WI38 (cell line): ENCODE data around the gene FBN2.
A peak's percentile ranks its signal among the peaks of the same experiment; 100 is the strongest.

Source experiments
- H3K4me3 ChIP-seq: 2 replicates; pipeline ENCODE4 v1.5.1; 2011; ENCODE audit warnings: low read depth, mild to moderate bottlenecking, control low read depth, low read length
- TF ChIP-seq, protein P1 (sequence below): IDR thresholded peaks from 2 replicates; pipeline ENCODE4 v1.5.1; 2012; ENCODE audit warnings: low read depth, mild to moderate bottlenecking, control low read depth, low read length

The FBN2 gene

DNA sequence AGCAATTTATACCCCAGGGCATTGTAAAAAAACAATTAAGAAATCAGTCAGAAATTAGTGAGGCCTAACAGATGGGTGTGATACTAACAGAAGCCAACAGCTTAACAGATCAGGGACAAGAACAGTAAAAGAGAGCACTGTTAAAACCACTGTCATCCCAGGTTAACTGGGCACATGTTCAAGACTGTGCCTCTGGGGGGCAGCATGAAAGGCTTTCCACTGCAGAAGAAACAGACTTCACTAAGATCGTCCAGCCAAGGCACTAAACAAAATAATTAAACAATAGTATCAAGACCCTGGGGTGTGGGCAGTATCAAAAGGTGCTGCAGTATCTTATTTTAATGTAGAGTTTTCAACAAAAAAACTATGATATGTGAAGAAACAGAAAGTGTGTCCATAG, 43.5 kb downstream of the FBN2 start:
- H3K4me3 ChIP-seq: no peak overlapping the region
- TF ChIP-seq, protein P1, sequence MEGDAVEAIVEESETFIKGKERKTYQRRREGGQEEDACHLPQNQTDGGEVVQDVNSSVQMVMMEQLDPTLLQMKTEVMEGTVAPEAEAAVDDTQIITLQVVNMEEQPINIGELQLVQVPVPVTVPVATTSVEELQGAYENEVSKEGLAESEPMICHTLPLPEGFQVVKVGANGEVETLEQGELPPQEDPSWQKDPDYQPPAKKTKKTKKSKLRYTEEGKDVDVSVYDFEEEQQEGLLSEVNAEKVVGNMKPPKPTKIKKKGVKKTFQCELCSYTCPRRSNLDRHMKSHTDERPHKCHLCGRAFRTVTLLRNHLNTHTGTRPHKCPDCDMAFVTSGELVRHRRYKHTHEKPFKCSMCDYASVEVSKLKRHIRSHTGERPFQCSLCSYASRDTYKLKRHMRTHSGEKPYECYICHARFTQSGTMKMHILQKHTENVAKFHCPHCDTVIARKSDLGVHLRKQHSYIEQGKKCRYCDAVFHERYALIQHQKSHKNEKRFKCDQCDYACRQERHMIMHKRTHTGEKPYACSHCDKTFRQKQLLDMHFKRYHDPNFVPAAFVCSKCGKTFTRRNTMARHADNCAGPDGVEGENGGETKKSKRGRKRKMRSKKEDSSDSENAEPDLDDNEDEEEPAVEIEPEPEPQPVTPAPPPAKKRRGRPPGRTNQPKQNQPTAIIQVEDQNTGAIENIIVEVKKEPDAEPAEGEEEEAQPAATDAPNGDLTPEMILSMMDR: 0 out of 2 replicates have a peak, but pooled peaks have one; percentile 17

DNA sequence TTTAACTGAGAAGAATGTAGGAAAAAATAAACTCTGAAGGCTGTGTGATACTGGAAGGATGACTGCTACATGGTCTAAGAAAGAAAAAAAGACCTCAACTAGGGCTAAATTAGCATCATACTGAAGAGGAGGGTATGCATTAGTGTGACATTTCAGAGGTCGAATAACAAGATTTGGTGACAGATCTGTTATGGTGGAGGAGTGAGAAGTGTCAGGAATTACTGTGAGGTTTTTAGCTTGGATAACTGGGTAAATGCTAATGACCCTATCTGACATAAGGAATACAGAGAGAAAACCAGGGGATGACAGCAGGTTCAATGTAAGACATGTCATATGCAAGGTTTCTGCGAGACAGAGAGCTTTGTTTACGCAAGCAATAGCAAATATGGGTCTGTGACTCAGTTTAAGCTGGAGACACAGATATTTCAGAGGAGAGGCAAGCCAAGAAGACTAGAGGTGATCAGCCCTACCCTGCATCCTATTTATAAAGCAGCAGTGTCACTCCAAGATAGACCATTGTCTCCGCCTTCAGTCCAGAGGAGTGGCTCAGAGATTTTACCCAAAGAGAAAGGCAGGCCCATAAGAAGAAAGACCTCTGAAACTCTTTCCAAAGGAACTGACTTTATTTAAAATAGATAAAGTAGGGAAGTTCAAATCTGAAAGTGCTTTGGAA, 44.3 kb downstream of the FBN2 start:
- H3K4me3 ChIP-seq: no peak overlapping the region
- TF ChIP-seq, protein P1: no peak

DNA sequence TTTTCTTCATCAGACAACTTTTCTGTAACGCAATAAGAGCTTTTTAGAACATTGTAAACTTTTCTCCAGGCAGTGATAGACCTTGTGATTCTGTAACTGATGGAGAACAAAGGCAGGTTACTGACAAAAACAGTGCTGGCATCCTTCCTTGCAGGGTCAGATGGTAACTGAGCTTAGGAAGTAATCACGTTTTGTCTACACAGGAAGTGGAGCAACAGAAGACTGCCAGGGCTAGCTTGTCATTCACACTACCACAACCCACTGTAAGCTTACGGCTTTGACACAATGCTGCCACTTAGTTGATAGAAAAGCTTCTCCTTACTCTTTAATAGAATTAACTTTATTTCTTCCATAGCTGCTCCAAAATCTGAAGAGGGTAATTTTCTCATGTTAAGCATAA, 46.8 kb downstream of the FBN2 start:
- TF ChIP-seq, protein P1: no peak
- H3K4me3 ChIP-seq: no peak overlapping the region

DNA sequence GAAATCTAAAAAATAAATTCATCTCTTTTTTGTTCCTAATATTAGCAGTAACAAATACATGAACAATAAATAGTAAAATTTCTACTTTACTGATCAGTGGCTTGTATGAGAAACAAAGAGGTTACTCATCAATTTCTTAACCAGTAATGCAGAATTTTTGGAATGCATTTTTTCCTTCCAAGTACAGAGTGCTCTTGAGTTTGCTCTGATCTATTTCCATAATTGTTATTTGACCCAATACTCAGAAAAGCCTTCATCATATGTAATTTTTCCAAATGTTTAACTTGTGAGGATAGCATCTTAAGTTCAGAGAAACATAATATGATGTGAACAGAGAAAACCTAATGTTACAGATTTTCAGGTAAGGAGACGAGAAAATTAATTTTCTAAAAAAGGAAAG, 47.3 kb downstream of the FBN2 start:
- TF ChIP-seq, protein P1: no peak
- H3K4me3 ChIP-seq: no peak overlapping the region

DNA sequence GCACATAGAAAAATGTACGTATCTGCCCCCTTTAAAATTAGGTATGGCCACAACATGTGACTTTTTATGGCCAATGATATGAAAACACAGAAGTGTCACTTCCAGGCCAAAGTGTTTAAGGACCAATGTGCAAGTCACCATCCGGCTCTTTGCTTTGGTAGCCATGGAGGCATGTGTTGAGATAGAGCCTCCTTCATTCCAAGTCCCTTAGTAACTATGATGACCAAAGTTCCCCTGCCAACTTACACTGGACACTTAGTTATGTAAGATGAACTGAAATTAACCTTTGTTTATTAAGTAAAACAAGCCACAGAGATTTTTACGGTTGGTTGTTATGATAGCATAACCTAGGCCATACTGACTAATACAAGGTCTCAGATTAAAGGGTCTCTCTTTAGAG, 51.0 kb downstream of the FBN2 start:
- H3K4me3 ChIP-seq: no peak overlapping the region
- TF ChIP-seq, protein P1: no peak

DNA sequence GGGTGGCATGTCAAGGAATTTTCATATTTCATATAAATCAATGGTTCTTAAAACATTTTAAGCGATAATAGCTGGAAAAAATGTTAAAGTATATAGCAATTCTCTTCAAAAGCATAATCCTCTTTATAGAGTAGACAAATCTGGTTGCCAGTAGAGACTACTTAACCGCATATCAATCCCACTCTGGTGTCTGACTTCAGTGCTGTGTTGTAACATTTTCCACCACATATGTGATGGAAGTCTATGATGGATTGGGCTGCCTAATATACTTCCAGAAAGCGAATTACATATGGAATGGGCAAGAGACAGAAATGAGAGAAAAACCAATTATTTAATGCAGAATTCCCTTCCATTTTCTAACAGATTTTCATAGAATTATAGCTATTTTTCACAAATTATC, 54.3 kb downstream of the FBN2 start:
- no peak overlapping the region for H3K4me3 ChIP-seq
- TF ChIP-seq, protein P1: no peak

DNA sequence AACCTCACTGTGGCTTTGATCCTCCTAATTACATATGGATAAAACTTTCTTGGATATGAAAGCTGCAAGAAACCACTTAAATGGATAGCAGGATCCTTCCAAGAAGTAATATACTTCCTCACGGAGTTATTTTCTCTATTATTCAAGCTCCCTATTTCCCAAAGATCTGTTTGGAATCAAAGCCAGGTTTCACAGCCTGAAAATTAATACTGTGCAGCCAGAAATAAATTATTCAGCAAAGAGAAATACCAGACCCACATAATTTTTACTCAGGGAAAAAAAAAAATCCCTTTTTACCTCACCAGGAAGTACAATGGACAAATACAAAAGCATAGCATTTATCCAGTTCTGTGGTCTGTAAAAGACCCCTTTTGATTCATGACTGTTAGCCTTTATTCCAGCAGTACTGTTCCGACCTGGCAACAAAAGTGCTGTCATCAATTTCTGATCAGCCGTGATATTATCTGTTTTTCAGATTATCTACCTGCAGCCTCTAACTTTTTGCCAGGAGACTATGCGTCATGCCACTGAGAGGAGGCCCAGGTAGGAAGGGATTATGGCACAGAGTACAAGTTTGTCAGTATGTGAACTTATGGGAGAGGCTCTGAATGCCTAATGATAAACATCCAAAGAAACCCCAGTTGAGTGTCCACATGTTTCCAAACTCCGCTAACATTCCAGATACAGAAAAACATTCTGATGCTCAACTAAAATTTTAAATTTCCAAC, 57.0 kb downstream of the FBN2 start:
- TF ChIP-seq, protein P1: no peak
- H3K4me3 ChIP-seq: no peak overlapping the region
